Psoas muscle (tissue), 8 donors: Measurements from ENCODE around the gene ZFAND6. TPM values are rescaled to one million over a fixed set of nuclear protein-coding genes. Genes with fewer than 3 reads are reported as not detected.

Source experiments
- ATAC-seq, 4 donors: fragments of 200-7000 bp; cut with Tn5 transposase; one replicate each; pipeline ENCODE4 v1.9.1; 2020; ENCODE audit warnings: moderate library complexity in 3 of 4, mild to moderate bottlenecking in 2 of 4
- DNase-seq, 2 donors: peaks; one replicate each; pipeline ENCODE4 v3.0.0-alpha.2; 2020
- H3K27ac ChIP-seq: fragments of 200-600 bp; one replicate; pipeline ENCODE4 v1.8.0; 2022
- H3K27me3 ChIP-seq, 3 donors: fragments of 200-600 bp in 1 of 3; one replicate each; pipeline versions ENCODE4 v1.6.1 to v1.8.0; 2013 to 2022; ENCODE audit warnings: low read length in 2 of 3, mild to moderate bottlenecking in 2 of 3, moderate library complexity in 1 of 3; ENCODE audit not compliant: insufficient read depth in 3 of 3
- H3K36me3 ChIP-seq, 2 donors: fragments of 200-600 bp in 1 of 2; one replicate each; pipeline versions ENCODE4 v1.6.1 to v1.8.0; 2013 to 2022; ENCODE audit warnings: low read depth in 1 of 2, mild to moderate bottlenecking in 1 of 2, moderate library complexity in 1 of 2; ENCODE audit not compliant: insufficient read depth in 1 of 2
- H3K4me1 ChIP-seq: fragments of 200-600 bp; one replicate; pipeline ENCODE4 v1.8.0; 2022
- H3K4me3 ChIP-seq: fragments of 200-600 bp; one replicate; pipeline ENCODE4 v1.8.0; 2022; ENCODE audit warnings: mild to moderate bottlenecking
- H3K9me3 ChIP-seq: fragments of 200-600 bp; one replicate; pipeline ENCODE4 v1.8.0; 2022
- CTCF ChIP-seq: fragments of 200-600 bp; IDR thresholded peaks from one replicate; pipeline ENCODE4 v1.8.0; 2022; ENCODE audit warnings: antibody characterized with exemption
- WGBS, 3 donors: extraction: QIAGEN DNeasy Blood & Tissue Kit; methylation state at CpG; one replicate each; pipeline versions ENCODE4 v1.1.6 to v1.1.7; 2013; 5-methylcytosine and 5-hydroxymethylcytosine counted together
- intact Hi-C, 2 donors: fragments of 100-400 bp; cut with DNase I; formaldehyde crosslinking; loops; one replicate each; pipeline versions ENCODE4 v1.11.0 to v1.14.2; 2022
- polyA plus RNA-seq, 3 donors: library from polyadenylated mRNA; stranded (reverse); fragments of 200-250 nt; gene quantifications; one replicate each; pipeline ENCODE4 v1.2.3, GENCODE V29; 2013
- total RNA-seq, 4 donors: library from RNA; stranded (reverse); fragmentation: NEBNext Ultra II Directional in 2 of 4; extraction: Animal tissue kit (Norgen Biotek cat#: 25700) in 2 of 4; gene quantifications; one replicate each; pipeline versions ENCODE4 v1.2.1 to v1.2.4, GENCODE V29; 2021 to 2023
- donor health status: healthy with polysubstance abuse.
- donor health status: DM: no; HTN: no; CAD: no; lungs with moderate emphysema.
- donor health status: Bipolar disorder and iron deficiency.
- donor health status: healthy.
- donor health status: DM: yes; HTN: yes; CAD: no.
- donor health status: DM: no; HTN: no; CAD: no.
- donor health status: DM: no; HTN: no; CAD: no.
- donor health status: DM: yes; HTN: yes; CAD: no.

Gene ZFAND6
- total and polyA plus RNA-seq, 7 donors, result 66.3 to 125 (median 78.8) TPM

GRCh38 chr15:80090879-80091503 is 31.5 kb downstream of the ZFAND6 start:
- Histone ChIP-seq H3K9me3 (no peaks in the 10 kb centered on the region), H3K27ac (no peak overlapping the region), H3K4me3 (no peak overlapping the region), H3K27me3 (no peaks in the 10 kb centered on the region), H3K36me3 (no peaks in the 10 kb centered on the region), H3K4me1 (peaks cover 24% of the 10 kb centered on the region)
- intact Hi-C loops, result no loop called here
- whole genome bisulfite sequencing, 3 donors, result 90 to 94% (median 94%) methylated on average over 7 of the region's 7 CpGs
- ATAC-seq (no peak), DNase-seq (no peak)
- peak; percentile 23 for TF ChIP-seq CTCF

- DNase-seq, result peak in 1 of 2 donors; percentile 75
- Histone ChIP-seq H3K9me3 (no peaks in the 10 kb centered on the region), H3K4me3 (no peak overlapping the region), H3K27ac (peak overlapping the region; percentile 32), H3K4me1 (peaks cover 48% of the 10 kb centered on the region), H3K27me3 (no peaks in the 10 kb centered on the region), H3K36me3 (no peaks in the 10 kb centered on the region)
- intact Hi-C loops, result no loop called here
- ATAC-seq, result peak; percentile 77 to 89 (median 84)
- no peak for TF ChIP-seq CTCF
- WGBS, 3 donors, result 39 to 57% (median 40%) methylated on average over 5 of the region's 5 CpGs
Observed at GRCh38 chr15:80093854-80094418, 34.5 kb downstream of the ZFAND6 start.

GRCh38 chr15:80095511-80095910 is 36.0 kb downstream of the ZFAND6 start:
- Histone ChIP-seq H3K4me3 (no peak overlapping the region), H3K27me3 (no peaks in the 10 kb centered on the region), H3K9me3 (no peaks in the 10 kb centered on the region), H3K36me3 (no peaks in the 10 kb centered on the region), H3K4me1 (peaks cover 52% of the 10 kb centered on the region), H3K27ac (no peak overlapping the region)
- ATAC-seq (no peak), DNase-seq (no peak)
- 75 to 83% (median 75%) methylated on average over 4 of the region's 4 CpGs for WGBS, 3 donors
- intact Hi-C loops, result no loop called here
- no peak for TF ChIP-seq CTCF

DNA sequence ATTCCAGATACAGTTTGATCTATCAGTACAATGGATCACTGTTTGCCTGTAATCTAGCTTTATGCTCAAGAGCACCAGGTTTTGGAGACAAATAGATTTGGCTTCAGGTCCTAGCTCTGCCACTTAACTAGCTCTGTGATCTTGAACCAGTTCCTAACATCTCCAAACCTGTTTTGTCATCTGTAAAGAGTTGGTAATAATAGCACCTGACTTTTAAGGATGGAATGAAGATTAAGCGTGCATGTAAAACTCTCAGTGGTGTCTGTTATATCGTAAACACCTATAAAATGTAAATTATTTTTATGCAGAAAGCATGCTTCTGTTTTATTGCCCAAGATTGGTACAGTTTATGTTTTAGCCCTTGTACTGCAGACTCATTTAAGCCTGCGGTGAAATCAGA is 36.5 kb downstream of the ZFAND6 start:
- Histone ChIP-seq H3K4me3 (no peak overlapping the region), H3K36me3 (no peaks in the 10 kb centered on the region), H3K27me3 (no peaks in the 10 kb centered on the region), H3K4me1 (peaks cover 52% of the 10 kb centered on the region), H3K9me3 (no peaks in the 10 kb centered on the region), H3K27ac (no peak overlapping the region)
- TF ChIP-seq CTCF, result no peak
- 46 to 58% (median 47%) methylated on average over 3 of the region's 3 CpGs for WGBS, 3 donors
- ATAC-seq (peak in 2 of 4 donors; percentile 60 to 63), DNase-seq (no peak)
- intact Hi-C loops, result no loop called here

DNA sequence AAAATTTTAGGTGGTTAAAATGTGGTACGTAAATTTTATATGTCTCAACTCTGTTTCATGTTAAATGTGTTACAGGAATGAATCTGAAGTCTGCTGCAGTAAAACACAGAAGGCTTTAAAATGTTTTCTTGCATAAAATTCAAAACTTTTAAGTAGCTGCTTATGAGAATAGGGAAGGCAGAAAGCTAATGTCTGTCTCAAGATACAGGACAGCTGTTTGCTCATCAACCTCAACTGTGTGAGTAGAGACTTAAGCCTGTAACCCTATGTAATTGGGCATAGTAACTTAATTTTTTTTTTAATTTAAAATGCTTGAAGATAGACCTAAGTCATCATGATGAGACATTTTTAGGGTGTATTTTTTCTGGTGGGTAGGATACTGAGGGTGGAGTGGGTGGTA is 38.9 kb downstream of the ZFAND6 start:
- WGBS, 3 donors, result 97 to 100% (median 98%) methylated on average over 1 of the region's 1 CpG
- intact Hi-C loops, result no loop called here

More for the DNA sequence above, 38.9 kb downstream of the ZFAND6 start:
- TF ChIP-seq CTCF, result no peak
- DNase-seq, result no peak
- no peaks in the 10 kb centered on the region for H3K9me3 ChIP-seq
- H3K4me3 ChIP-seq, result no peak overlapping the region
- H3K27me3 ChIP-seq, result no peaks in the 10 kb centered on the region
- H3K27ac ChIP-seq, result no peak overlapping the region
- no peaks in the 10 kb centered on the region for H3K36me3 ChIP-seq
- peaks cover 56% of the 10 kb centered on the region for H3K4me1 ChIP-seq
- no peak for ATAC-seq
